Subcutaneous abdominal adipose tissue (tissue), 5 donors: ENCODE results near the gene ABLIM1.

Experiments used
- H3K27ac ChIP-seq: one replicate; pipeline ENCODE4 v1.7.0; 2013; ENCODE audit warnings: low read depth, mild to moderate bottlenecking, inconsistent platforms, low read length, moderate library complexity
- H3K27me3 ChIP-seq, 5 donors: one replicate each; pipeline ENCODE4 v1.7.0; 2013; ENCODE audit warnings: low read length in 5 of 5, inconsistent platforms in 1 of 5; ENCODE audit not compliant: control insufficient read depth in 5 of 5, insufficient read depth in 4 of 5
- H3K36me3 ChIP-seq, 5 donors: one replicate each; pipeline ENCODE4 v1.7.0; 2013; ENCODE audit warnings: low read length in 5 of 5; ENCODE audit not compliant: control insufficient read depth in 5 of 5, insufficient read depth in 5 of 5
- H3K4me1 ChIP-seq, 5 donors: one replicate each; pipeline ENCODE4 v1.7.0; 2013; ENCODE audit warnings: low read length in 5 of 5, mild to moderate bottlenecking in 3 of 5, moderate library complexity in 1 of 5; ENCODE audit not compliant: control insufficient read depth in 5 of 5, insufficient read depth in 5 of 5
- H3K4me3 ChIP-seq, 5 donors: one replicate each; pipeline ENCODE4 v1.7.0; 2013; ENCODE audit warnings: low read length in 5 of 5, low read depth in 1 of 5
- H3K9ac ChIP-seq, 5 donors: one replicate each; pipeline ENCODE4 v1.7.0; 2013; ENCODE audit warnings: low read length in 5 of 5, mild to moderate bottlenecking in 4 of 5, moderate library complexity in 3 of 5
- H3K9me3 ChIP-seq, 5 donors: one replicate each; pipeline ENCODE4 v1.7.0; 2013; ENCODE audit warnings: low read length in 5 of 5; ENCODE audit not compliant: control insufficient read depth in 5 of 5
- donor health status: healthy.
- donor health status: healthy.
- donor health status: healthy.
- donor health status: healthy.
- donor health status: healthy.

Gene ABLIM1

DNA sequence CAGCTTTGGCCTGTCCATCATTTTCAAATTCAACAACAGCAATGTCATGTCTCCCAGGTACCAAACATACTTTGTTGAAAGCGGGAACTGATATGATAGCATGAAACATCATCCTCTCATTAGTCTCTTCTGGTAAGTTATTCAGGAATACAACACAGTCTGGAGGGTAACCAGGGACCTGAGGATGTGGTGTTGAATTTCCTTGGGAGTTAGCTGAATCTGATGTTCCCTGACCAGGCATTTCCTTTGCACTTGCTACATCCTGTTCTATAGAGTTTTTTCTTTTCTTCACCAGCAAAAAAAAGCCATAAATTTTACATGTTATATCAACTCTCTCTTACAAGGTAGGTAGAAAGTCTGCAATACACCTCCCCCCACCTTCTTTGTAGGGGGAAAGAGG lies 156.0 kb downstream of the ABLIM1 start:
- H3K27ac ChIP-seq = no peak overlapping the region
- peaks cover 0 to 34% (median 21%) of the 10 kb centered on the region in 5 donors for H3K4me1 ChIP-seq

DNA sequence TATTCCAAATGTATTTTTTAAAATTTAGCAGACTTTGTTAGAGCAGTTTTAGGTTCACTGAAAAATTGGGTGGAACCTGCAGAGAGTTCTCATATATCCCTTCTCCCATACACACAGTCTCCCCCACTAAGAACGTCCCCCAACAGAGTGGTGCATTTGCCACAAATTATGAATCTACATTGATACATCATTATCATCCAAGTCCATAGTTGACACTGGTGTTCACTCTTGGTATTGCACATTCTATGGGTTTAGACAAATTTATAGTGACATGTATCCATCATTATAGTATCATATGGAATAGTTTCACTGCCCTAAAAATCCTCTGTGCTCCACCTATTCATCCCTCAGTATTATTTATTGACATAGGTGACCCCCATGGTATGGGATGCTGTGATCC lies 156.4 kb downstream of the ABLIM1 start:
- Histone ChIP-seq H3K27ac (no peak overlapping the region), H3K4me1 (peaks cover 0 to 32% (median 21%) of the 10 kb centered on the region in 5 donors)

More for the DNA sequence above, 156.0 kb downstream of the ABLIM1 start:
- H3K9ac ChIP-seq = no peak overlapping the region
- H3K36me3 ChIP-seq = peaks cover 0 to 6% (median 4%) of the 10 kb centered on the region in 5 donors
- no peak overlapping the region for H3K4me3 ChIP-seq
- no peaks in the 10 kb centered on the region for H3K27me3 ChIP-seq
- no peaks in the 10 kb centered on the region for H3K9me3 ChIP-seq

DNA sequence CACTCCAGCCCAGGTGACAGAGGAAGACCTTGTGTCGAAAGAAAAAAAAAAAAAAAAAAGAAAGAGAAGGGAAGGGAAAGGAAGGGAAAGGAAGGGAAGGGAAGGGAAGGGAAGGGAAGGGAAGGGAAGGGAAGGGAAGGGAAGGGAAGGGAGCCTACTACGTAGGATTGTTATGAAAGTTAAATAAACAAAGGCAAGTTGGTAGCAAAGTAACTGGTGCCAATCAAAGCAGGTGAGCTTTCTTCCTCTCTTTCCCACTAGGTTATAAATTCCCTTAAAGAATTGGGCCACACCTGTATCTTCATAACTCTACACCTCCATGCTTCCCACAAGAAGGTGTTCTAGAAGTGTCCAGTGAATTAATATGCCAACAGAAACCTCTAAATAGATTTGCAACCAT lies 157.4 kb downstream of the ABLIM1 start:
- Histone ChIP-seq H3K9ac (no peak overlapping the region), H3K4me1 (peaks cover 0 to 26% (median 16%) of the 10 kb centered on the region in 5 donors), H3K36me3 (peaks cover 0 to 6% (median 4%) of the 10 kb centered on the region in 5 donors), H3K27ac (no peak overlapping the region), H3K9me3 (no peaks in the 10 kb centered on the region), H3K4me3 (no peak overlapping the region), H3K27me3 (no peaks in the 10 kb centered on the region)

More for the DNA sequence above, 156.4 kb downstream of the ABLIM1 start:
- Histone ChIP-seq H3K9ac (no peak overlapping the region), H3K4me3 (no peak overlapping the region), H3K27me3 (no peaks in the 10 kb centered on the region), H3K9me3 (no peaks in the 10 kb centered on the region), H3K36me3 (peaks cover 0 to 6% (median 4%) of the 10 kb centered on the region in 5 donors)

DNA sequence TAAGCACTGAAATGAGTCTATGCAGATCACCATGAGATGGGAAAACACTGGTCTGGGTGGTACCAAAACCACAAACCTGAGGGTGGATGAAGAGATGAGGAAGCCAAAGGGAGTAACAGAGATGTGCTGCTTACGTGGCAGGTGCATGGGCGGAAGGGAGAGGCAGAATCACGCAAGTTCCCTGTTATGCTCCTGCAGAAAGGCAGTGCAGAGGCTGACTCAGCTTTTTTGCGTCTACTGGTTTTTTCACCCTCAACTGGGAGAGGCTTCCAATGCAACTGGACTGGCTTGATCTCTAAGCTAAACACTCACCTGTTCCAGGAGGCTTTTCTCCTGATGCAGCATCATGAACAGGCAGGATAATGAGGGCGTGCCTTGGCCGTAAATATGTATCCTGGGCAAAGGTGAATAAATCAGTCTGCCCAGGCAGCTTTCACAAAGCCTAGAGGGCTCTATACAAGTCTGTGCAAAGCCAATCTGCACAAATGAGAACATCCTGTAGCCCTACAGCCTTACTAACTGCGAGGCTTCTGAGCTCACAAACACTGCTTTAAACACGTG lies 158.4 kb downstream of the ABLIM1 start:
- H3K4me3 ChIP-seq = no peak overlapping the region
- no peaks in the 10 kb centered on the region for H3K27me3 ChIP-seq
- H3K36me3 ChIP-seq = peaks cover 4 to 13% (median 10%) of the 10 kb centered on the region in 5 donors
- no peak overlapping the region for H3K27ac ChIP-seq
- no peak overlapping the region for H3K9ac ChIP-seq
- peaks cover 0 to 17% (median 9%) of the 10 kb centered on the region in 5 donors for H3K4me1 ChIP-seq
- no peaks in the 10 kb centered on the region for H3K9me3 ChIP-seq

DNA sequence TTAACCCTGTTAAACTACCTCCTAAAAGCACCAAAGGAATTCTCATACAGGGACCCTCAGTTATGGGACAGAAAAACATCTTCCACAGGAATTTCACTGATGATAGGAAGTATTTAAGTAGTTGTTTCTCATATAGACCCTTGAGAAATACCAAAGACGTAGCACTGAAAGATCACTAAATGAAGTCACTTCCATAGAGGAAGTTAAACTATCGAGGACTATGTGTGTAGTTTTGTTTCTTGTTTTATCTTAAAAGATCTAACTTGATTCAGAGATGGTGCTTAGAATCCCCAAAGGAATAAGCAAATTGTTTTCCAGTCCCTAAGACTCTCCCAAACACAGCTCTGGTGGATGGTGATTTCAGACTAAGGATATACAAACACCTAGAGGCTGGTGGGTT lies 159.0 kb downstream of the ABLIM1 start:
- no peak overlapping the region for H3K4me3 ChIP-seq
- no peaks in the 10 kb centered on the region for H3K9me3 ChIP-seq
- H3K27ac ChIP-seq = no peak overlapping the region
- no peaks in the 10 kb centered on the region for H3K27me3 ChIP-seq
- peaks cover 4 to 13% (median 10%) of the 10 kb centered on the region in 5 donors for H3K36me3 ChIP-seq
- H3K4me1 ChIP-seq = peaks cover 0 to 15% (median 5%) of the 10 kb centered on the region in 5 donors
- H3K9ac ChIP-seq = no peak overlapping the region

DNA sequence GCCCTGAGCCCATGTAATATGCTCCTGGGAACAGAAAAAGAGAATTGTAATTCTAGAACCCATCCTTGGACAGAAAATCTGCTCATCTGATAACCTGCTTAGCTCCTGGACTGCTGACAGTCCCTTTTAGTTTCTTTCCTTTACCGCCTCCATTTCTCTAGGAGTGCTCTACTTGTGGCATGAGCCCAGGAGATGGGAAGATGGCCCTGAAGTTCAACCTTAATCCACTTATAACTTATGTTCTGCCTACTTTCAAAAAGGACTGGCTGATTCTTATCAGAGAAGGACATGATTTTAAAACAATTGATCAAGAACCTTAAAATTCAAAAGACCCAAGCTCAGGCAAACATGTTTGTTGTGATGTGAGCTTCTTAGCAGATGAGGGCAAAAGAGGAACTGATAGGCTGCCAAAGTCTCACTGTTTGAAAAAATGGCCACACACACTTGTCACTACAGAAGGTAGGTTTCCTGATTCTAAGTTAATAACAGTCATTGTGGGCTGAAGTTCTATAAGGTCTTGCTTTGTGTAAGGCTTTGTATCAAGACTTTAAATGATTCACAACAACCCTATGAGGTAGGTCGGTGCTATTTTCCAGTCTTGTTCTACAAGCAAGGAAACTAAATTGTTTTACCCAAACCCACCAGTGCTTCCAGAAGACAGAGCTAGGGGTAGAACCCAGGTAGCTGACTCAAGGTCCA lies 159.5 kb downstream of the ABLIM1 start:
- Histone ChIP-seq H3K9me3 (no peaks in the 10 kb centered on the region), H3K36me3 (peaks cover 4 to 13% (median 10%) of the 10 kb centered on the region in 5 donors), H3K4me3 (no peak overlapping the region), H3K9ac (no peak overlapping the region), H3K4me1 (peaks cover 0 to 15% (median 5%) of the 10 kb centered on the region in 5 donors), H3K27ac (no peak overlapping the region), H3K27me3 (no peaks in the 10 kb centered on the region)

DNA sequence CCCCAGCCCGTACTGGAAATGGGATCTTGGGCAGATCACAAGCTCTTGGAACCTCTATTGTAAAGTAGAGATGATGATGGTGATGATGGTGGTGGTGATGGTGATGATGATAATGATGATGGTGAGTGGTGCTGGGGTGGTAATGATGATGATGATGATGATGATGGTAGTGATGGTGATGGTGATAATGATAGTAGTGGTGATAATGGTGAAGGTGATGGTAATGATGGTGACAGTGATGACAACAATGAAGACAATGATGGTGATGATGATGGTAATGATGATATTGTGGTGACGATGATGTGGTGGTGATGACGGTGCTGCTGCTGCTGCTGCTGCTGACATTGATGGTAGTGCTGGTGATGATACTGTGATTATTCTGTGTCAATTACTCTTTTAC lies 162.8 kb downstream of the ABLIM1 start:
- Histone ChIP-seq H3K27ac (no peak overlapping the region), H3K9me3 (no peaks in the 10 kb centered on the region), H3K9ac (no peak overlapping the region), H3K27me3 (no peaks in the 10 kb centered on the region), H3K36me3 (peaks cover 4 to 13% (median 11%) of the 10 kb centered on the region in 5 donors), H3K4me3 (no peak overlapping the region), H3K4me1 (peaks cover 0 to 31% (median 9%) of the 10 kb centered on the region in 5 donors)

DNA sequence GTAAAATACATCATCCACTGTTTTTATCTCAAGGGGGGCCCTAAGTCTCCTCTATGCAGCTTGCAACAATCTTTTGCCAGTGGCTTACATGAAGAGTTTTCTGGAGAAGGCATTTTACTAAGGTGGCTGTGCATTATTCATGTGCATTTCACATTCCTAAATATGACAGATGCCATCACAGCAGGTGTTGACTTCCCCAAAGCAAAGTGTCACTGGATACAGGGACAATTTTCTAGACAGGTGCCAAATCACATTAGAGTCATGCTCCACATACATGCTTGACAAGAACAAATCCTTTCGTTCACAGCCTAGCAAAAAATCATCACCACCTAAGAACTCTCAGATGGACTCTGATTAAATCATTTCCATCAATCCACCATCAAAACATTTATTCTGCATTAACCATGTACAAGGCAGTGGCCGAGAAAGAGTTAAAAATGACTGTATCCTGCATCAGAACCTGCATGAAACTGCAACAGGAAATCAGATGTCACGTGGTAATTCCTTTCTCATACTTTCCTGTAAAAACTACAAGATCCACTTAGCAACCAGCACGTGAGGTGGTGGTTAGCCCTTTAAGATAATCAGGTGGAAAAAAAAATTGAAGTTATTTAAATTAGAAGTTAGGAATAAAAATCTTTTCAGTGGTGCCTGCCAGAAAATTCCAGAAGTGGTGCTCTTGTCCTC lies 165.6 kb downstream of the ABLIM1 start:
- Histone ChIP-seq H3K27ac (no peak overlapping the region), H3K27me3 (no peaks in the 10 kb centered on the region), H3K9me3 (no peaks in the 10 kb centered on the region), H3K9ac (no peak overlapping the region), H3K4me1 (peaks cover 0 to 30% (median 7%) of the 10 kb centered on the region in 5 donors), H3K4me3 (no peak overlapping the region), H3K36me3 (peaks cover 10 to 24% (median 16%) of the 10 kb centered on the region in 5 donors)

DNA sequence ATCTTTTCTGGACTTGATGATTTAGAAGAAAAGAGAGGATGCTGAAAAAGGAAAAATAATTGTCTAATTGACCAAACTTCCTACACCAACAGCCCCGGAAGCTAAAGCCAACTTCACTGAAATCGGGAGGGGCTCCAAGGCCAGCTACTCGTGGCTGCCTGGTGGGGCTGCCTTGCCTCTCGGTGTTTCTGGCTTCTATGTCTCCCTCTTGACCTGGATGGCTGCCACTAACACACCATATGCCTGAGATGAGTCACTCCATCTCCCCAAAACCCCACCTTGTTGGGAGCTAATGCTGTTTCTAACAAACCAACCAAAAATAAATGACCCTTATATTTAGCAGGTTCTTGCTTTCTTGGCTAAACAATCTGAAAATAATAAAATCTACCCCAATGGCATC lies 166.1 kb downstream of the ABLIM1 start:
- peaks cover 13 to 29% (median 20%) of the 10 kb centered on the region in 5 donors for H3K36me3 ChIP-seq
- H3K27me3 ChIP-seq = no peaks in the 10 kb centered on the region
- peak overlapping the region; percentile 47 for H3K27ac ChIP-seq
- H3K9me3 ChIP-seq = no peaks in the 10 kb centered on the region
- H3K4me3 ChIP-seq = no peak overlapping the region
- H3K4me1 ChIP-seq = peaks cover 0 to 30% (median 7%) of the 10 kb centered on the region in 5 donors
- H3K9ac ChIP-seq = no peak overlapping the region

DNA sequence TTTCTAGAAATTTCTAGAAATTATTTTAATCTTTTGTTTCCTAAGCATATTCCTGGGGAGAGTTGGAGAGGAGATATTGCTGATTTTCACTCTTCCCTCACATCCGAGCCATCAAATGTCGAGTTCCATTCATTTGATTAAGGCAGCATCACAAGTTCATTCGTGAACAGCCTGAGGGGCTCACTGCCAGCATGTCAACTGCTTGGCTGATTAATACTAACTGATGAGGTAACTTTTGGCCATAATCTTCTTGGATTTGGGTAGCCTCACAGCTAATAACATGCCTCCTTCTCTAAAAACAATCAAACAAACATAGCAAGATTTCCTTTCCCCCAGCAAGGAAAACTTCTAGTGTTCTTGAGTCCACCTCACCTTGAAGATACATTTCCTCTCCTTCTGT lies 166.7 kb downstream of the ABLIM1 start:
- Histone ChIP-seq H3K27ac (peak overlapping the region; percentile 47), H3K36me3 (peaks cover 16 to 32% (median 20%) of the 10 kb centered on the region in 5 donors)

More for the DNA sequence above, 166.7 kb downstream of the ABLIM1 start:
- Histone ChIP-seq H3K27me3 (no peaks in the 10 kb centered on the region), H3K4me1 (peaks cover 0 to 32% (median 7%) of the 10 kb centered on the region in 5 donors), H3K4me3 (no peak overlapping the region), H3K9me3 (no peaks in the 10 kb centered on the region), H3K9ac (no peak overlapping the region)
